Measurements from ENCODE around the gene STK11IP. TPM values are rescaled to one million over a fixed set of nuclear protein-coding genes. Genes with fewer than 3 reads are reported as not detected.

Gene STK11IP
- total and polyA plus RNA-seq, 2 of the 13 experiments (the other 11 are each of a cell fraction or from before 2014, with no cell fraction given): 12.8 to 24.0 TPM

- TF ChIP-seq HNF1A (IDR thresholded peaks at IDR 0.05; ENCODE audit: low read depth) (no peak), HNF1A (CRISPR knock-in tag; IDR thresholded peaks at IDR 0.05; ENCODE audit: borderline replicate concordance) (no peak), PBX2 (CRISPR knock-in tag; IDR thresholded peaks at IDR 0.05) (no peak), TSC22D2 (CRISPR knock-in tag; IDR thresholded peaks at IDR 0.05; ENCODE audit: borderline replicate concordance) (no peak), ATAD3A (CRISPR knock-in tag; IDR thresholded peaks at IDR 0.05) (no peak), EP300 (IDR thresholded peaks at IDR 0.05; ENCODE audit: low read depth in 2 of 2, low read length in 2 of 2) (no peak), EP300 (CRISPR knock-in tag; IDR thresholded peaks at IDR 0.05; ENCODE audit: borderline replicate concordance) (no peak; the same call in 1 of the 2 replicates), NR2C2 (CRISPR knock-in tag; IDR thresholded peaks at IDR 0.05; ENCODE audit: borderline replicate concordance) (no peak), RERE (CRISPR knock-in tag; IDR thresholded peaks at IDR 0.05; ENCODE audit: low read depth) (no peak), ZNF740 (CRISPR knock-in tag; IDR thresholded peaks at IDR 0.05) (no peak), ZNF484 (CRISPR knock-in tag; IDR thresholded peaks at IDR 0.05; ENCODE audit: borderline replicate concordance, low read depth) (no peak), ZNF710 (CRISPR knock-in tag; IDR thresholded peaks at IDR 0.05; ENCODE audit: borderline replicate concordance) (no peak), RBAK (CRISPR knock-in tag; IDR thresholded peaks at IDR 0.05) (no peak), REPIN1 (CRISPR knock-in tag; IDR thresholded peaks at IDR 0.05; ENCODE audit: borderline replicate concordance, low read depth) (no peak), TCF7L2 (IDR thresholded peaks at IDR 0.05; ENCODE audit: low read depth, low read length) (no peak)
Observed at GRCh38 chr2:219561179-219562048, 36.2 kb upstream of the STK11IP start (continued).

Measured in HepG2 (cell line).